Measurements from ENCODE around the gene PGAM2. TPM values are rescaled to one million over a fixed set of nuclear protein-coding genes. Genes with fewer than 3 reads are reported as not detected.

PGAM2 gene
- total and polyA plus RNA-seq, 2 experiments from 2014 or later, result 148 to 165 TPM

DNA sequence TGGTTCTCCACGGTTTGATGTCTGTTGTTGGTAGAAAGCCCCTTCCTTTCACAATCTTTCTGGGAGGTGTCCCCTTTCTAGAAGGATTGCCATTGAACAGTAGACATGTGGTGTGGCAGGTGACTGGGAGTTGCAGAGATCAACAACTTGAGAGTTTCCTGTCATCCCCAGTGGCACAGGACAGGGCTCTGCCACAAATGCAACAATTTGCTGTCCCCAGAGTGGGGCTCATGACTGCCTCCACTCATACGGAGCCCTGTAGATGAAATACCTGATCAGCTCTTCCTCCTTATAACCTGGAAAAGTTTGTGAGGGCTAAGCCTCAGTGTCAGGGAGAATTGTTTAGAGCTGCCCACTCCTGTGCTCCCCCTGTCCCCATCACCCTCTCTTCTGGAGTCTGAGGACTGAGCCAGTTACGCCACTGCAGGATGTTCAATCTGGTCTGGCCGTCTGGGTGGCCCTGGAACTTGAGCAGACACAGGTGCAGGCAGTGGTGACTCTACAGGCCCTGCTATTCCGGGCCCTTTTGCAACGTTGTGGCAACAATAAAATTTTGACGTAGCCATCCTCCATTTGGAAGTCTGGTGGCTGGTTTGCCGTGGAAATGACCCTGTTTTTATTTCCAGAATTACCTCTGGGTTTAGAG is 14.3 kb downstream of the PGAM2 start:
- peaks cover 16% of the 10 kb centered on the region for H3K36me3 ChIP-seq
- H3K27ac ChIP-seq, result no peak overlapping the region
- no peaks in the 10 kb centered on the region for H3K27me3 ChIP-seq
- no peak overlapping the region for H3K4me3 ChIP-seq
- no peaks in the 10 kb centered on the region for H3K9me3 ChIP-seq (ENCODE audit: low read depth)
- TF ChIP-seq, protein P1, sequence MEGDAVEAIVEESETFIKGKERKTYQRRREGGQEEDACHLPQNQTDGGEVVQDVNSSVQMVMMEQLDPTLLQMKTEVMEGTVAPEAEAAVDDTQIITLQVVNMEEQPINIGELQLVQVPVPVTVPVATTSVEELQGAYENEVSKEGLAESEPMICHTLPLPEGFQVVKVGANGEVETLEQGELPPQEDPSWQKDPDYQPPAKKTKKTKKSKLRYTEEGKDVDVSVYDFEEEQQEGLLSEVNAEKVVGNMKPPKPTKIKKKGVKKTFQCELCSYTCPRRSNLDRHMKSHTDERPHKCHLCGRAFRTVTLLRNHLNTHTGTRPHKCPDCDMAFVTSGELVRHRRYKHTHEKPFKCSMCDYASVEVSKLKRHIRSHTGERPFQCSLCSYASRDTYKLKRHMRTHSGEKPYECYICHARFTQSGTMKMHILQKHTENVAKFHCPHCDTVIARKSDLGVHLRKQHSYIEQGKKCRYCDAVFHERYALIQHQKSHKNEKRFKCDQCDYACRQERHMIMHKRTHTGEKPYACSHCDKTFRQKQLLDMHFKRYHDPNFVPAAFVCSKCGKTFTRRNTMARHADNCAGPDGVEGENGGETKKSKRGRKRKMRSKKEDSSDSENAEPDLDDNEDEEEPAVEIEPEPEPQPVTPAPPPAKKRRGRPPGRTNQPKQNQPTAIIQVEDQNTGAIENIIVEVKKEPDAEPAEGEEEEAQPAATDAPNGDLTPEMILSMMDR (IDR thresholded peaks at IDR 0.05; ENCODE audit: low read depth, low read length), result no peak
- no peak for DNase-seq (ENCODE audit: low read depth in 1 of 2, low spot score in 1 of 2)
- H3K4me1 ChIP-seq (ENCODE audit: low read depth), result no peaks in the 10 kb centered on the region

DNA sequence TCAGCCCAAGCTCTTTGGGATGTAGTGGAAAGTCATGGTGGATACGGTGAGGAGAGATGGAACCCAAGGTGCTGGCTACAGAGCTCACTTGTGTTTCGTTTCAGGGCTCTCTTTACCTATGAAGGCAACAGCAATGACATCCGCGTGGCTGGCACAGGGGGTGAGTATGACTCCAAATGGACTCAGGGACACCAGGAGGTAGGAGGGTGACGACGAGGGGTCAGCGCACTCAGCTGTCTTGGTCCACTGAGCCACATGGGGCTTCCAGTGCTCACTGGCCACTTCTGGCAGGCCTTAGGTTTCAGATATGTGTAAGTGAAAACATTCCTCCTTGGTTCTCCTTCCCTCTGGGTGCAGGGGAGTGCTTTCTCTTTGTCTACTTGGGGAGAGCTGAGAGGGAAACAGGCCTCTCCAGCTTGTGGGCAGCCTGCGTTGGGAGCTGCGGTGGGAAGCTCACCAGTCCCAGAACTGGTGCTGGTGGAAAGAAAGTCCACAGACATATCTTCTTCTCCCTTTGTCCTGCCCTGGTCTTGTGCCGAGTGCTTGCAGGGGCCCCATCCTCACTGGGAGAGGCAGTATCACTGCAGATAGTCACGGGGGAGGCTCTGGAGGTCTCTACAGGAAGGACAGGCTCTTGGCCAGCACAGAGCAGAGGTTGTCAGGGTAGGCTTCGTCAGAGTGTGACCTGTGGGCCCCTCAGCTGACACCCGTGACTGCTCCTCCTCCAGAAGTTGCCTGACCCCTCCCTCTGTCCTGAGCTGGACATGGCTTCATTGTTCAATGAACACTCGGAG is 15.0 kb downstream of the PGAM2 start:
- no peak for DNase-seq (ENCODE audit: low read depth in 1 of 2, low spot score in 1 of 2)
- Histone ChIP-seq H3K9me3 (ENCODE audit: low read depth) (no peaks in the 10 kb centered on the region), H3K27ac (no peak overlapping the region), H3K36me3 (peaks cover 16% of the 10 kb centered on the region), H3K27me3 (no peaks in the 10 kb centered on the region), H3K4me3 (no peak overlapping the region), H3K4me1 (ENCODE audit: low read depth) (peaks cover 4% of the 10 kb centered on the region)
- TF ChIP-seq, protein P1 (IDR thresholded peaks at IDR 0.05; ENCODE audit: low read depth, low read length), result no peak

DNA sequence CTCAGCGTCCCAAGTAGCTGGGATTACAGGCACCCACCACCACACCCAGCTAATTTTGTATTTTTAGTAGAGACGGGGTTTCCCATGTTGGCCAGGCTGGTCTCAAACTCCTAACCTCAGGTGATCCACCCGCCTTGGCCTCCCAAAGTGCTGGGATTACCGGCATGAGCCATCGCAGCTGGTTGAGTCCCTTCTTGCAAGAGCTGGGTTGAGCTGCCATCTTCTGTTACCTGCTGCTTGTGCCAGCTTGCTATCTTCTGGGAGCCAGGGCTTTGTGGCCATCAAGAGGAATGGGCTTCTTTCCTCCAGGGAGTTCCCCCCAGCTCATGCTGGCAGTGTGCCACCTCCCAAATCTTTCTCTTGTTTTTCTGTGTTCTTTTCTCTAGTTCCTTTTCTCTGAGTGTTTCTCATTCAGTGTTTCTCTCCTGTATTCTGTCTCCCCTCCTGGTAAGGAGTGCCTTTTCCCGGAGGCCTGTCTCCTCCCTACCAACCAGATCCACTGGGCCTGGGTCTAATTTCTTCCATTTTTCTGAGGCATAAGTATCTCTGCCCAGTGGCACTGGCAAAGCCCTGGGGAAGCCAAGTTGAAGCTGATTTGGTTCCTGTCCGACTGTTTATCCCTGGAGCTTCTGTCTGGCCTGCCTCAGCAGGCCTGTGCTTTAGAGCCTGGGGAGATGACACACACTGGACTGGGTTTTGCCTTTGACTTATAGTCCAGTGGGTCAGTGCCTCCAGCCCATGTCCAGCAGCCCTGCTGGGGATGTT is 17.2 kb downstream of the PGAM2 start:
- Histone ChIP-seq H3K4me3 (no peak overlapping the region), H3K27me3 (no peaks in the 10 kb centered on the region), H3K27ac (no peak overlapping the region), H3K36me3 (peaks cover 14% of the 10 kb centered on the region), H3K9me3 (ENCODE audit: low read depth) (no peaks in the 10 kb centered on the region), H3K4me1 (ENCODE audit: low read depth) (peaks cover 12% of the 10 kb centered on the region)
- no peak for DNase-seq (ENCODE audit: low read depth in 1 of 2, low spot score in 1 of 2)
- TF ChIP-seq, protein P1 (IDR thresholded peaks at IDR 0.05; ENCODE audit: low read depth, low read length), result no peak

DNA sequence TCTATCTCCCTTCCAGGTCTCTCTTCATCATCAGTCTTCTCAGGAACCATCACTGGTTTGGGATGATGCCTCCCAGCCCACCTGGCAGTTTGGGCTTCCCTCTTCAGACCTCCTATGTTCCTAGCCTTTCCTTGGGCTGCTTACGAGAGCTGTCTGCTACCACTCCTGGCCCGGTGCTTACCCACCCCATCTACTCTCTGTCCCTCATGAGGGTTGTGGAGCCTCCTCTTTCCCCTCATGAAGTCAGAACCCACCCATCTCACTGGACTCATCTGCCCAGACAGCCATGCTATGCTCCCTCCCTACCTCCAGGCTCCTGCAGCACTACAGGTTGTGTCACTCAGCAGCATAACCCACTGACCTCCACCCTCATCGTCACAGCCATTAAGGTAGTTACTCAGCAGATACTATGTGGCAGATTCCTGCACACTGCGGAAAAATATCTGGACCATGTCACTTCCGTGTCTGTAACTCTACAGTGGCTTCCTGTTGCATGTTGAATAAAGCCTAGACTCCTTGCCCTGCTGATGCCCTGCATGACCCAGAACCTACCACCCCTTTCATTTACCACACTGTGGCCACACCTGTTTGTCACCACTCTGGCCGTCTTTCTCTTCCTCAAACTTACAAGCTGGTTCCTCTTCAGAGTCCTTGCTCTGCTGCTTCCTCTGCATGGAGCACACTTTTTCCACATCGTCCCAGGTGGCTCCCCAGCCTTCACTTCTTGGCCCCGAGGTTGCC is 18.9 kb downstream of the PGAM2 start:
- Histone ChIP-seq H3K27ac (no peak overlapping the region), H3K9me3 (ENCODE audit: low read depth) (no peaks in the 10 kb centered on the region), H3K27me3 (no peaks in the 10 kb centered on the region), H3K4me1 (ENCODE audit: low read depth) (peaks cover 12% of the 10 kb centered on the region), H3K4me3 (no peak overlapping the region), H3K36me3 (peaks cover 10% of the 10 kb centered on the region)
- DNase-seq (ENCODE audit: low read depth in 1 of 2, low spot score in 1 of 2), result no peak
- TF ChIP-seq, protein P1 (IDR thresholded peaks at IDR 0.05; ENCODE audit: low read depth, low read length), result no peak

All from cardiac muscle cell (in vitro differentiated cells and primary cell).